ENCODE measurements around the gene SERPINA10.

The SERPINA10 gene

GRCh38 chr14:94330432-94330831 is 37.4 kb upstream of the SERPINA10 start:
- TF ChIP-seq HDGF (IDR thresholded peaks at IDR 0.05; ENCODE audit: borderline replicate concordance) (no peak), ARNT (IDR thresholded peaks at IDR 0.05) (no peak), CTBP1 (IDR thresholded peaks at IDR 0.05; ENCODE audit: borderline replicate concordance) (no peak), TARDBP (IDR thresholded peaks at IDR 0.05) (no peak)
- POLR2A ChIA-PET: no interaction called here
- CTCF ChIA-PET: no interaction called here
- DNase-seq (ENCODE audit: extremely low spot score): no peak

DNA sequence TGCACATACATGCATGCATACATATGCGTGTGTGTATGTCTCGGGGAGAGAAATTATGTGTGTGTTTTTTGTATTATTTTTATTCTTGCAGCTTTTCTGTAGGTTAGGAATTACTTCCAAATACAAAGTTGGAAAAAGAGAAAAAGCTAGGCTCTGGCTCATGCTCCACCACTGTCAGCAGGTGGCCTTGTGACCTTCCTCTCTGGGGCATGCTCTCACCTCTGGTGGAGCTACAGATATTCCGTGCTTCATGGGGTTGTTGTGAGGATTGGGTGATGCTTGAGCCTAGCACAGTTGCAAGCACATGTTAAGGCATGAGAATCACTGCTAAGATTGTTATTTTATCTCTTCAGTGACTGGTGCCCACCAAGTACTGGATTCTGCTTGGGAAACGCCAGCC is 36.8 kb upstream of the SERPINA10 start:
- POLR2A ChIA-PET: no interaction called here
- no peak for TF ChIP-seq TARDBP (IDR thresholded peaks at IDR 0.05)
- no peak for TF ChIP-seq BHLHE40 (IDR thresholded peaks at IDR 0.05; ENCODE audit: borderline replicate concordance)
- no peak for TF ChIP-seq FOXK2 (IDR thresholded peaks at IDR 0.05)
- no peak for TF ChIP-seq FOXM1 (IDR thresholded peaks at IDR 0.05; ENCODE audit: borderline replicate concordance)
- TF ChIP-seq NFRKB (IDR thresholded peaks at IDR 0.05): no peak
- TF ChIP-seq LEF1 (IDR thresholded peaks at IDR 0.05; ENCODE audit: borderline replicate concordance): no peak
- no peak for TF ChIP-seq SUZ12 (IDR thresholded peaks at IDR 0.05)
- TF ChIP-seq, protein P1, sequence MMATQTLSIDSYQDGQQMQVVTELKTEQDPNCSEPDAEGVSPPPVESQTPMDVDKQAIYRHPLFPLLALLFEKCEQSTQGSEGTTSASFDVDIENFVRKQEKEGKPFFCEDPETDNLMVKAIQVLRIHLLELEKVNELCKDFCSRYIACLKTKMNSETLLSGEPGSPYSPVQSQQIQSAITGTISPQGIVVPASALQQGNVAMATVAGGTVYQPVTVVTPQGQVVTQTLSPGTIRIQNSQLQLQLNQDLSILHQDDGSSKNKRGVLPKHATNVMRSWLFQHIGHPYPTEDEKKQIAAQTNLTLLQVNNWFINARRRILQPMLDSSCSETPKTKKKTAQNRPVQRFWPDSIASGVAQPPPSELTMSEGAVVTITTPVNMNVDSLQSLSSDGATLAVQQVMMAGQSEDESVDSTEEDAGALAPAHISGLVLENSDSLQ (IDR thresholded peaks at IDR 0.05): no peak
- no peak for TF ChIP-seq CTBP1 (IDR thresholded peaks at IDR 0.05; ENCODE audit: borderline replicate concordance)
- TF ChIP-seq SP1 (IDR thresholded peaks at IDR 0.05): no peak
- no peak for TF ChIP-seq ZNF384 (IDR thresholded peaks at IDR 0.05)
- TF ChIP-seq HDGF (IDR thresholded peaks at IDR 0.05; ENCODE audit: borderline replicate concordance): no peak
- TF ChIP-seq ARNT (IDR thresholded peaks at IDR 0.05): no peak
- no peak for TF ChIP-seq FOXA1 (IDR thresholded peaks at IDR 0.05)
- no peak for TF ChIP-seq ELF4 (IDR thresholded peaks at IDR 0.05)
- no peak for TF ChIP-seq L3MBTL2 (conservative IDR thresholded peaks at IDR 0.05)
- CTCF ChIA-PET: no interaction called here
- no peak for DNase-seq (ENCODE audit: extremely low spot score)

DNA sequence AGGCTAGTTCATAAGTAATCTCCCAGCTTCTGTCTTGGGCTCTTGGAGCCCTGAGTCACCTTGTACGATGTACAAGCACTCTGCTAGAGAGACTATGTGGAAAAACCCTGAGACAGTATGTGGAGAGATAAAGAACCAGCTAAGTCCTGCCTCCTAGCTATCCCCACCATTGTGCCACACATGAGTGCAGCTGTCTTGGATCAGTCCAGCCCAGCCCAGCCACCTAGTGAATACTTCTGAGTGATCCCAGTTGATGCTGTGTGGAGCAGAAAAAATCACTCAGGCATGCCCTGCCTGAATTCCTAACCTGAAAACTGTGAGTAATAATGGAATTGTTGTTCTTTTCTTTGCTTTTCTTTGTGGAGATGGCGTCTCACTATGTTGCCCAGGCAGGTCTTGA is 35.1 kb upstream of the SERPINA10 start:
- DNase-seq (ENCODE audit: extremely low spot score): no peak
- no peak for TF ChIP-seq BHLHE40 (IDR thresholded peaks at IDR 0.05; ENCODE audit: borderline replicate concordance)
- TF ChIP-seq L3MBTL2 (conservative IDR thresholded peaks at IDR 0.05): no peak
- no peak for TF ChIP-seq ELF4 (IDR thresholded peaks at IDR 0.05)
- TF ChIP-seq ZNF384 (IDR thresholded peaks at IDR 0.05): no peak
- TF ChIP-seq FOXA1 (IDR thresholded peaks at IDR 0.05): no peak
- no peak for TF ChIP-seq SP1 (IDR thresholded peaks at IDR 0.05)
- no peak for TF ChIP-seq TARDBP (IDR thresholded peaks at IDR 0.05)
- no peak for TF ChIP-seq CTBP1 (IDR thresholded peaks at IDR 0.05; ENCODE audit: borderline replicate concordance)
- TF ChIP-seq FOXM1 (IDR thresholded peaks at IDR 0.05; ENCODE audit: borderline replicate concordance): no peak
- TF ChIP-seq FOXK2 (IDR thresholded peaks at IDR 0.05): no peak
- ChIA-PET POLR2A (no interaction called here), CTCF (no interaction called here)

- POLR2A ChIA-PET: no interaction called here
- DNase-seq (ENCODE audit: extremely low spot score): no peak
- CTCF ChIA-PET: no interaction called here
- no peak for TF ChIP-seq BHLHE40 (IDR thresholded peaks at IDR 0.05; ENCODE audit: borderline replicate concordance)
- no peak for TF ChIP-seq NFRKB (IDR thresholded peaks at IDR 0.05)
- TF ChIP-seq L3MBTL2 (conservative IDR thresholded peaks at IDR 0.05): no peak
- TF ChIP-seq LEF1 (IDR thresholded peaks at IDR 0.05; ENCODE audit: borderline replicate concordance): no peak
- TF ChIP-seq FOXM1 (IDR thresholded peaks at IDR 0.05; ENCODE audit: borderline replicate concordance): no peak
- TF ChIP-seq, protein P1 (IDR thresholded peaks at IDR 0.05): no peak
- TF ChIP-seq ELF4 (IDR thresholded peaks at IDR 0.05): no peak
- no peak for TF ChIP-seq SUZ12 (IDR thresholded peaks at IDR 0.05)
- TF ChIP-seq FOXK2 (IDR thresholded peaks at IDR 0.05): no peak
- TF ChIP-seq HDGF (IDR thresholded peaks at IDR 0.05; ENCODE audit: borderline replicate concordance): no peak
- no peak for TF ChIP-seq ARNT (IDR thresholded peaks at IDR 0.05)
These were observed 29.8 kb upstream of the SERPINA10 start, which contains the start of gene SERPINA6 for GRCh38 chr14:94322648-94323570. Gene SERPINA6, minus strand, starts transcription at chr14:94323336. Its CDS starts 8,688 bp downstream, at chr14:94314648.

DNA sequence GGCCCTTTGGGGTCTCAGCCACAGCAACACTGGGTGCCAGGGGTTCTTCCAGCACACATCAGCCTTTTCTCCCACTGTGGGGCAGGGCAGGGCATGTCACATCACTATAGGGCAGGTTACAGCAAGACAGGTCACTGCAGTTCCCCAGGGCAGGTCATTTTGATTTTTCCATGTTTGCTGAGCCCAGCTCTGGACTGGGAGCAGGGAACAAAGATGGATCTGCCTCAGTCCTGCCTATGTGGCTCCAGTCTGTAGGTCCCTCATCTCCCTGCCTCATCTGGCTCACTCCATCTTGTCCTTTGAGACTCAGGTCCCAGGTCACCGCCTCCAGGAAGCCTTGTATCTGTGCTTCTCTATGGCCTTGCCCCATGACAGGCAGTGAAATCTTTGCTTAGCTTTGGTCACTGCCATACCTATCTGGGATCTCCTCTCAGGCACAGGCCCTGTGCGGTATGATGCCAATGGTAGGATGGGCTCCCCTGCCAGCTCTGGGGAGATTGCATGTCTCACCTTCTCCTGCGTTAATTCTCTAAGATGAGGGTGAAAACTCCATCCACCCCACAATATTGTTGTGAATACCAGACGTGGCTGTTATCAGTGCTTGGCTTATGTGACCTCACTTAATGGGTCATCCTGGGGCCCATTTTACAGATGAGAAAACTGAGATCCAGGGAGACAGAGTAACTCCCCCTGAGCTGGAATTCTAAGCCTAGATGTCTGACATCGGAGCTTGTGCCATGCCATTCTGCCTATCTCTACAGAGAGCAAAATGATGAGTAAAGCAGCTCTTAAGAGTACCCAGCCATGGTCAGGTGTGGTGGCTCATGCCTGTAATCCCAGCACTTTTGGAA is 28.6 kb upstream of the SERPINA10 start:
- TF ChIP-seq NFRKB (IDR thresholded peaks at IDR 0.05): no peak
- TF ChIP-seq BHLHE40 (IDR thresholded peaks at IDR 0.05; ENCODE audit: borderline replicate concordance): no peak
- TF ChIP-seq SUZ12 (IDR thresholded peaks at IDR 0.05): no peak
- TF ChIP-seq, protein P1 (IDR thresholded peaks at IDR 0.05): no peak
- ChIA-PET POLR2A (no interaction called here), CTCF (no interaction called here)
- no peak for DNase-seq (ENCODE audit: extremely low spot score)

DNA sequence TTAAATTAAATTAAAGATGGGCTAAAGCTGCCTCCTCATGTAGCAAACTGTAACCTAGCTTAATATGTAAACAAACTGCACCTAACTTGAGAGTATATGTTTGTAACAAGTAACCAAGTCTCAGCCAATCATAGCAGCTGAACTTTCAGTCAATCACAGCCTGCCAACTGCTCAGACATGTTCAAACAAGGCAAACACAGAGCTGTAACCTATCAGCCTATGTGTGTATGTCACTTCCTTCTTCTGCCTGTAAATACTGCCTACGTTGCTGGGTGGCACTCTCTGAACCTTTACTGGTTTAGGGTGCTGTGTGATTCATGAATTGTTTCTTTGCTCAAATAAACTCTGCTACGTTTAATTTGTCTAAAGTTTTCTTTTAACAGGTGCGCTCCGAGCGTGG is 27.2 kb upstream of the SERPINA10 start:
- ChIA-PET CTCF (interaction anchor here (1.0 kb wide), 1 partner anchor 13 kb away, joined by 3 read pairs; no protein-coding TSS in a partner anchor), POLR2A (no interaction called here)
- no peak for TF ChIP-seq ARNT (IDR thresholded peaks at IDR 0.05)
- TF ChIP-seq, protein P1 (IDR thresholded peaks at IDR 0.05): no peak
- no peak for TF ChIP-seq TARDBP (IDR thresholded peaks at IDR 0.05)
- TF ChIP-seq LEF1 (IDR thresholded peaks at IDR 0.05; ENCODE audit: borderline replicate concordance): no peak
- no peak for TF ChIP-seq SUZ12 (IDR thresholded peaks at IDR 0.05)
- no peak for TF ChIP-seq NFRKB (IDR thresholded peaks at IDR 0.05)
- no peak for TF ChIP-seq CTBP1 (IDR thresholded peaks at IDR 0.05; ENCODE audit: borderline replicate concordance)
- TF ChIP-seq FOXK2 (IDR thresholded peaks at IDR 0.05): no peak
- TF ChIP-seq SP1 (IDR thresholded peaks at IDR 0.05): no peak
- TF ChIP-seq BHLHE40 (IDR thresholded peaks at IDR 0.05; ENCODE audit: borderline replicate concordance): no peak
- no peak for TF ChIP-seq L3MBTL2 (conservative IDR thresholded peaks at IDR 0.05)
- TF ChIP-seq HDGF (IDR thresholded peaks at IDR 0.05; ENCODE audit: borderline replicate concordance): no peak
- TF ChIP-seq FOXA1 (IDR thresholded peaks at IDR 0.05): no peak
- no peak for DNase-seq (ENCODE audit: extremely low spot score)

Measured in HEK293T (cell line).